OCI-LY1 (cell line): ENCODE measurements around the gene STAC.

Experiments
- H2AFZ ChIP-seq: fragments of 200-600 bp; sonication (generic), shearing (Covaris generic); 2 replicates; pipeline ENCODE4 v1.6.0; 2014; ENCODE audit warnings: antibody characterized with exemption, mild to moderate bottlenecking, low read length
- H3F3A ChIP-seq: fragments of 200-600 bp; sonication (generic), shearing (Covaris generic); 2 replicates; pipeline ENCODE4 v1.6.0; 2014; ENCODE audit warnings: mild to moderate bottlenecking, antibody characterized with exemption, low read length, moderate library complexity; ENCODE audit not compliant: insufficient read depth
- H3K27ac ChIP-seq: fragments of 200-600 bp; sonication (generic); 2 replicates; pipeline ENCODE4 v1.5.1; 2014; ENCODE audit warnings: low read length, mixed run types, mild to moderate bottlenecking, low read depth; ENCODE audit not compliant: poor library complexity, severe bottlenecking
- H3K27me3 ChIP-seq: fragments of 200-600 bp; sonication (generic); 2 replicates; pipeline ENCODE4 v1.6.0; 2014; ENCODE audit warnings: antibody characterized with exemption, mild to moderate bottlenecking, low read length, moderate library complexity; ENCODE audit not compliant: insufficient read depth
- H3K36me3 ChIP-seq: fragments of 200-600 bp; sonication (generic); 2 replicates; pipeline ENCODE4 v1.6.1; 2014; ENCODE audit warnings: mild to moderate bottlenecking, antibody characterized with exemption, low read length, moderate library complexity, mixed read lengths; ENCODE audit not compliant: insufficient read depth
- H3K4me1 ChIP-seq: fragments of 200-600 bp; sonication (generic); 2 replicates; pipeline ENCODE4 v1.5.1; 2014; ENCODE audit warnings: mild to moderate bottlenecking, low read length, moderate library complexity; ENCODE audit not compliant: insufficient read depth, severe bottlenecking
- H3K4me2 ChIP-seq: fragments of 200-600 bp; sonication (generic), shearing (Covaris generic); 2 replicates; pipeline ENCODE4 v1.6.1; 2014; ENCODE audit warnings: low read length
- H3K4me3 ChIP-seq: fragments of 200-600 bp; sonication (generic); 2 replicates; pipeline ENCODE4 v1.5.1; 2014; ENCODE audit warnings: low read length, low read depth, mild to moderate bottlenecking, mixed read lengths; ENCODE audit not compliant: poor library complexity, severe bottlenecking
- H3K79me2 ChIP-seq: fragments of 200-600 bp; shearing (Covaris generic); 2 replicates; pipeline ENCODE4 v1.6.1; 2016; ENCODE audit warnings: mixed run types, low read length, mixed read lengths; ENCODE audit not compliant: insufficient read depth
- H3K9ac ChIP-seq: fragments of 200-600 bp; sonication (generic), shearing (Covaris generic); 2 replicates; pipeline ENCODE4 v1.6.1; 2014; ENCODE audit warnings: mild to moderate bottlenecking, low read length, mixed read lengths
- H3K9me2 ChIP-seq: fragments of 200-600 bp; sonication (generic), shearing (Covaris generic); 2 replicates; pipeline ENCODE4 v1.6.1; 2014; ENCODE audit warnings: low read depth, mild to moderate bottlenecking, low read length, mixed read lengths
- H3K9me3 ChIP-seq: fragments of 200-600 bp; shearing (Covaris generic); 2 replicates; pipeline ENCODE4 v1.6.1; 2014; ENCODE audit warnings: low read length, mixed read lengths
- H4K20me1 ChIP-seq: fragments of 200-600 bp; sonication (generic), shearing (Covaris generic); 2 replicates; pipeline ENCODE4 v1.6.0; 2016; ENCODE audit warnings: mild to moderate bottlenecking, low read length; ENCODE audit not compliant: insufficient read depth
- EZH2 ChIP-seq: fragments of 200-600 bp; sonication (generic), shearing (Covaris generic); IDR thresholded peaks from 2 replicates; pipeline ENCODE4 v1.8.0; 2017; ENCODE audit warnings: borderline replicate concordance, mixed run types, mild to moderate bottlenecking, antibody characterized with exemption, low read length, moderate library complexity, mixed read lengths
- TF ChIP-seq, protein P1 (sequence below): fragments of 200-600 bp; sonication (generic), shearing (Covaris generic); IDR thresholded peaks from 2 replicates; pipeline ENCODE4 v1.5.1; 2017; ENCODE audit warnings: mild to moderate bottlenecking, antibody characterized with exemption, low read length, moderate library complexity, mixed read lengths

Gene STAC

DNA sequence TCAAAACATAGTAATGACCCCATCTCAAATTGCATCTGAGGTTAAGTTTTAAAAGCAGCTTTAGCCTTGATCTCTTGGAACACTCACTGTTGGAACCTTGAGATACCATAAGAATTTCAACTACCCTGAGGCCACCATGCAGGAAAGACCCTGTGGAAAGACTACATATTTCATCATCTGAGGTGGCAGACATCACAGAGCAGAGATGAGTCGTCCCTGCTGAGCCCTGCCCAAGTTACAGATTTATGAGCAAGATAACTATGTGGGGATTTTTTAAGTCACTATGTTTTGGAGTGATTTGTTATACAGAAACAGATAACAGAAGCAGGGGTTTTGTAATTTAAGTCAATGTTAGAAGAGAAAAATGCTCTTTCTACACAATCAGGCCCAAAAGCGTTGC is 168.4 kb downstream of the STAC start:
- Histone ChIP-seq H4K20me1 (no peaks in the 10 kb centered on the region), H3K4me2 (no peak overlapping the region), H3F3A (no peaks in the 10 kb centered on the region), H2AFZ (no peak overlapping the region), H3K27me3 (no peaks in the 10 kb centered on the region), H3K79me2 (no peaks in the 10 kb centered on the region), H3K36me3 (no peaks in the 10 kb centered on the region), H3K9me2 (no peaks in the 10 kb centered on the region), H3K27ac (no peak overlapping the region), H3K4me3 (no peak overlapping the region), H3K4me1 (no peaks in the 10 kb centered on the region), H3K9me3 (no peaks in the 10 kb centered on the region), H3K9ac (no peak overlapping the region)
- TF ChIP-seq EZH2 = no peak
- TF ChIP-seq, protein P1, sequence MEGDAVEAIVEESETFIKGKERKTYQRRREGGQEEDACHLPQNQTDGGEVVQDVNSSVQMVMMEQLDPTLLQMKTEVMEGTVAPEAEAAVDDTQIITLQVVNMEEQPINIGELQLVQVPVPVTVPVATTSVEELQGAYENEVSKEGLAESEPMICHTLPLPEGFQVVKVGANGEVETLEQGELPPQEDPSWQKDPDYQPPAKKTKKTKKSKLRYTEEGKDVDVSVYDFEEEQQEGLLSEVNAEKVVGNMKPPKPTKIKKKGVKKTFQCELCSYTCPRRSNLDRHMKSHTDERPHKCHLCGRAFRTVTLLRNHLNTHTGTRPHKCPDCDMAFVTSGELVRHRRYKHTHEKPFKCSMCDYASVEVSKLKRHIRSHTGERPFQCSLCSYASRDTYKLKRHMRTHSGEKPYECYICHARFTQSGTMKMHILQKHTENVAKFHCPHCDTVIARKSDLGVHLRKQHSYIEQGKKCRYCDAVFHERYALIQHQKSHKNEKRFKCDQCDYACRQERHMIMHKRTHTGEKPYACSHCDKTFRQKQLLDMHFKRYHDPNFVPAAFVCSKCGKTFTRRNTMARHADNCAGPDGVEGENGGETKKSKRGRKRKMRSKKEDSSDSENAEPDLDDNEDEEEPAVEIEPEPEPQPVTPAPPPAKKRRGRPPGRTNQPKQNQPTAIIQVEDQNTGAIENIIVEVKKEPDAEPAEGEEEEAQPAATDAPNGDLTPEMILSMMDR = no peak

DNA sequence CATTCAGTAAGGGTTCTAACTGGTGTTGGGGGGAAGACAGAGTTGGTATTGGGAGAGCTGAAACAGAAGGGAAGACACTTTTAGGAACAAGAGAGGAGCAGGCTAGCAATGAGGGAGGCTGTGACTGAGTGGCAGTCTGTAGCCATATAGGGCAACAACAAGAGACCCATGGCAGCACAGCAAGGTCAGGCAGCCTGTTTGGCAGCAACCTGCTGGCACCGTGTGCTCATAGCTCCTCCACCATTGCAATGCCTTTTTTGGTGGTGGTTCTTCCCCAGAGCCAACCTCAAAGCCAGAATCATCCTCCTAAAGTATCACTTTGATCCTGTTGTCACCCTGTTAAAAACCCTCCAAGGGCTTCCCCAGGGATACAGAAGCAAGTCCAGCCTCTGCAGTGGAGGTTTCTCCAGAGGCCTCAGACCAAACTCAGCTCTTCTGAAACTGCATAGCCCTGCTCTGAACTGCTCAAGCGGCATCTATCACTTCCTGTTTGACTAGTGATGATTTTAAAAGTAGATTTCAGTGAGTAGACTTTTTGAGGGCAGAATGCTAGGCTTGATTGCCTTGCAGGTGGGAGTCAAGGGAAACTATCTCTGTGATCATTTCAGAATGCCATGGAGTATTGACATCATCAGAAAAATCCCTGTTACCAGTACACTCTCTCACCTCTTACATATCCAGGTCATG is 176.9 kb downstream of the STAC start:
- H4K20me1 ChIP-seq = no peaks in the 10 kb centered on the region
- H3K9me3 ChIP-seq = no peaks in the 10 kb centered on the region
- H3F3A ChIP-seq = no peaks in the 10 kb centered on the region
- no peaks in the 10 kb centered on the region for H3K36me3 ChIP-seq
- no peak overlapping the region for H3K4me3 ChIP-seq
- H3K79me2 ChIP-seq = no peaks in the 10 kb centered on the region
- no peaks in the 10 kb centered on the region for H3K4me1 ChIP-seq
- H3K9ac ChIP-seq = no peak overlapping the region
- H3K27ac ChIP-seq = no peak overlapping the region
- TF ChIP-seq, protein P1 = no peak
- TF ChIP-seq EZH2 = no peak
- no peaks in the 10 kb centered on the region for H3K27me3 ChIP-seq
- H3K9me2 ChIP-seq = no peaks in the 10 kb centered on the region
- no peak overlapping the region for H3K4me2 ChIP-seq
- H2AFZ ChIP-seq = no peak overlapping the region

DNA sequence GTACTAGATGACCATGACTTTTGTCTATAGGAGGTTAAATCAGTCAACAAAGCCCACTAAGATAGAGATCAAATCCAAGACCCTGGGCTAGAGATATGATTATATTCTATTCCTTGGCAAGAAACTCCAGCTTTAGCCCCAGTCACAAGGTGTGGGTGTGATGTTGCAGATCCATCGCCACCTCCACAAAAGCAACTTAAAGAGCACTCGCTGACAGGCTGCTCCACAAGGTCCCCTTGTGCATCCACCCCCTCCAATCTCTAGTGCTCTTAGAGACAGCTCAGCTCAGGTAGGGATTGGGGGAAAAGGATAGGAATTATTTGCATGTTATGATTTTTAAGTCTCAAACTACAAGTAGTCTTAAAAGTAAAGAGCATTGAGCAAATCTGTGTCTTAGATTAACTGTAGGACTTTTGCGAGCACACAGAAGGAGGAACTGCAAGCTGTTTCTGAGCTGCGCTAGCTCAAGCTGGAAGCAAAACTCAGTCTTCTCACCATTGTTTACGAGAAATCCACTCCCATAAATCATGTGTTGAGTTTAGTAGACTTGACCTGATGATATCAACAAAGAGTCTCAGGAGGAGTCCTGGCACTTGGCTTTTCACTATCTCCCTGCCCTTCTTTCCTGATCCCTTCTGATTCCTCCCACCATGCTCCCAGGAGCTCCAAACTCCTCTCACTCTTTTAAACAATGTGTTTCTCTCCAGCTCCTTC is 177.6 kb downstream of the STAC start:
- H3K9me3 ChIP-seq = no peaks in the 10 kb centered on the region
- H3K27ac ChIP-seq = no peak overlapping the region
- H3F3A ChIP-seq = no peaks in the 10 kb centered on the region
- no peak overlapping the region for H3K4me2 ChIP-seq
- no peak for TF ChIP-seq EZH2
- TF ChIP-seq, protein P1 = no peak
- H3K4me3 ChIP-seq = no peak overlapping the region
- H2AFZ ChIP-seq = no peak overlapping the region
- no peaks in the 10 kb centered on the region for H3K27me3 ChIP-seq
- H3K36me3 ChIP-seq = no peaks in the 10 kb centered on the region
- H3K9ac ChIP-seq = no peak overlapping the region
- no peaks in the 10 kb centered on the region for H4K20me1 ChIP-seq
- H3K79me2 ChIP-seq = no peaks in the 10 kb centered on the region
- H3K4me1 ChIP-seq = no peaks in the 10 kb centered on the region
- no peaks in the 10 kb centered on the region for H3K9me2 ChIP-seq
